ENCODE data around the gene ACAP2. TPM values are rescaled to one million over a fixed set of nuclear protein-coding genes. Genes with fewer than 3 reads are reported as not detected.

ACAP2 gene
- total and polyA plus RNA-seq, 3 donors from 2014 or later = 31.6 to 78.2 (median 72.3) TPM

- H3K4me3 ChIP-seq = no peak overlapping the region
- intact Hi-C loops (cut with DNase I; ENCODE audit: low total_unique reads) = no loop called here
- peaks cover 5% of the 10 kb centered on the region for H3K4me1 ChIP-seq
- no peaks in the 10 kb centered on the region for H3K9me3 ChIP-seq
- H3K36me3 ChIP-seq (ENCODE audit: low read depth, missing control alignments) = no peaks in the 10 kb centered on the region
- no peaks in the 10 kb centered on the region for H3K27me3 ChIP-seq
- WGBS, 2 donors = 93 to 95% methylated on average over 9 to 10 of the region's 10 CpGs
- DNase-seq = no peak
- H3K27ac ChIP-seq = no peak overlapping the region
- no peak for TF ChIP-seq POLR2A (IDR thresholded peaks at IDR 0.05)
- TF ChIP-seq, protein P1, sequence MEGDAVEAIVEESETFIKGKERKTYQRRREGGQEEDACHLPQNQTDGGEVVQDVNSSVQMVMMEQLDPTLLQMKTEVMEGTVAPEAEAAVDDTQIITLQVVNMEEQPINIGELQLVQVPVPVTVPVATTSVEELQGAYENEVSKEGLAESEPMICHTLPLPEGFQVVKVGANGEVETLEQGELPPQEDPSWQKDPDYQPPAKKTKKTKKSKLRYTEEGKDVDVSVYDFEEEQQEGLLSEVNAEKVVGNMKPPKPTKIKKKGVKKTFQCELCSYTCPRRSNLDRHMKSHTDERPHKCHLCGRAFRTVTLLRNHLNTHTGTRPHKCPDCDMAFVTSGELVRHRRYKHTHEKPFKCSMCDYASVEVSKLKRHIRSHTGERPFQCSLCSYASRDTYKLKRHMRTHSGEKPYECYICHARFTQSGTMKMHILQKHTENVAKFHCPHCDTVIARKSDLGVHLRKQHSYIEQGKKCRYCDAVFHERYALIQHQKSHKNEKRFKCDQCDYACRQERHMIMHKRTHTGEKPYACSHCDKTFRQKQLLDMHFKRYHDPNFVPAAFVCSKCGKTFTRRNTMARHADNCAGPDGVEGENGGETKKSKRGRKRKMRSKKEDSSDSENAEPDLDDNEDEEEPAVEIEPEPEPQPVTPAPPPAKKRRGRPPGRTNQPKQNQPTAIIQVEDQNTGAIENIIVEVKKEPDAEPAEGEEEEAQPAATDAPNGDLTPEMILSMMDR (IDR thresholded peaks at IDR 0.05) = no peak
These were observed 178.8 kb downstream of the ACAP2 start for GRCh38 chr3:195263925-195264600.

GRCh38 chr3:195263193-195263924 lies 179.5 kb downstream of the ACAP2 start:
- Histone ChIP-seq H3K27ac (no peak overlapping the region), H3K9me3 (no peaks in the 10 kb centered on the region), H3K27me3 (no peaks in the 10 kb centered on the region), H3K36me3 (ENCODE audit: low read depth, missing control alignments) (no peaks in the 10 kb centered on the region), H3K4me1 (peaks cover 12% of the 10 kb centered on the region), H3K4me3 (no peak overlapping the region)
- WGBS, 2 donors = 73 to 80% methylated on average over 11 of the region's 11 CpGs
- no peak for TF ChIP-seq POLR2A (IDR thresholded peaks at IDR 0.05)
- TF ChIP-seq, protein P1 (IDR thresholded peaks at IDR 0.05) = no peak
- DNase-seq = no peak
- intact Hi-C loops (cut with DNase I; ENCODE audit: low total_unique reads) = no loop called here

GRCh38 chr3:195261925-195262324 lies 180.9 kb downstream of the ACAP2 start:
- H3K4me3 ChIP-seq = no peak overlapping the region
- H3K27me3 ChIP-seq = no peaks in the 10 kb centered on the region
- H3K36me3 ChIP-seq (ENCODE audit: low read depth, missing control alignments) = no peaks in the 10 kb centered on the region
- no peaks in the 10 kb centered on the region for H3K9me3 ChIP-seq
- H3K27ac ChIP-seq = no peak overlapping the region
- intact Hi-C loops (cut with DNase I; ENCODE audit: low total_unique reads) = no loop called here
- H3K4me1 ChIP-seq = peaks cover 12% of the 10 kb centered on the region
- WGBS, 2 donors = 94 to 97% methylated on average over 2 of the region's 2 CpGs
- TF ChIP-seq, protein P1 (IDR thresholded peaks at IDR 0.05) = no peak
- TF ChIP-seq POLR2A (IDR thresholded peaks at IDR 0.05) = no peak
- DNase-seq = no peak

- Histone ChIP-seq H3K36me3 (ENCODE audit: low read depth, missing control alignments) (no peaks in the 10 kb centered on the region), H3K27me3 (no peaks in the 10 kb centered on the region), H3K9me3 (no peaks in the 10 kb centered on the region), H3K27ac (peak overlapping the region in 1 of 2 donors; percentile 78), H3K4me3 (peak overlapping the region; percentile 71), H3K4me1 (peaks cover 12% of the 10 kb centered on the region)
- intact Hi-C loops (cut with DNase I; ENCODE audit: low total_unique reads) = no loop called here
- DNase-seq = peak; percentile 43
- no peak for TF ChIP-seq POLR2A (IDR thresholded peaks at IDR 0.05)
- TF ChIP-seq, protein P1 (IDR thresholded peaks at IDR 0.05) = no peak
- 10 to 27% methylated on average over 7 to 15 of the region's 41 CpGs for WGBS, 2 donors
These were observed 182.4 kb downstream of the ACAP2 start for GRCh38 chr3:195260280-195260905.

All from testis (tissue), 3 donors.